H1 (cell line): ENCODE results near the gene LTN1. TPM values are rescaled to one million over a fixed set of nuclear protein-coding genes. Genes with fewer than 3 reads are reported as not detected.

Experiments used
- CTCF ChIA-PET: fragments of 300-600 bp; sonication (Branson Sonifier 250); formaldehyde crosslinking; loops from one replicate; lab custom pipeline; 2021; ENCODE audit not compliant: partially characterized antibody; lab: Charles Lee
- POLR2A ChIA-PET: fragments of 300-600 bp; sonication (Branson Sonifier 250); formaldehyde crosslinking; loops from one replicate; lab custom pipeline; 2021; ENCODE audit warnings: inconsistent platforms; ENCODE audit not compliant: partially characterized antibody; lab: Charles Lee
- DNase-seq, 2 experiments: peaks; one replicate each; pipeline versions ENCODE4 v3.0.0 to v3.0.0-alpha.2; 2010 to 2022; ENCODE audit warnings: low spot score in 2 of 2, low read depth in 1 of 2, mixed read lengths in 1 of 2
- FAIRE-seq: peaks from 2 replicates; lab custom pipeline; 2011; peaks lifted over from hg19 to GRCh38; lab: Jason Lieb, UNC
- H2AFZ ChIP-seq: 2 replicates; pipeline ENCODE4 v1.8.1; 2012; ENCODE audit warnings: low read length, inconsistent platforms
- H2AK5ac ChIP-seq: 2 replicates; pipeline ENCODE4 v1.6.1; 2013; ENCODE audit warnings: low read depth, low read length
- H2BK120ac ChIP-seq: replicated peaks from 2 replicates; pipeline ENCODE3; 2013; ENCODE audit warnings: low read depth, low read length, inconsistent platforms
- H2BK12ac ChIP-seq: 2 replicates; pipeline ENCODE4 v1.6.1; 2013; ENCODE audit warnings: low read depth, low read length
- H2BK15ac ChIP-seq: 2 replicates; pipeline ENCODE4 v1.6.1; 2013; ENCODE audit warnings: low read length
- H2BK20ac ChIP-seq: 2 replicates; pipeline ENCODE4 v1.6.1; 2013; ENCODE audit warnings: low read length
- H2BK5ac ChIP-seq: 2 replicates; pipeline ENCODE4 v1.6.1; 2013; ENCODE audit warnings: low read depth, low read length
- H3K14ac ChIP-seq: 2 replicates; pipeline ENCODE4 v1.6.1; 2013; ENCODE audit warnings: inconsistent platforms; ENCODE audit not compliant: insufficient read length
- H3K18ac ChIP-seq: 2 replicates; pipeline ENCODE4 v1.6.1; 2013; ENCODE audit warnings: low read length; ENCODE audit errors: extremely low read depth
- H3K23ac ChIP-seq: 2 replicates; pipeline ENCODE4 v1.6.1; 2013; ENCODE audit warnings: inconsistent platforms; ENCODE audit not compliant: insufficient read length
- H3K23me2 ChIP-seq: 2 replicates; pipeline ENCODE4 v1.6.1; 2013; ENCODE audit warnings: low read depth, low read length
- H3K27ac ChIP-seq: 2 replicates; pipeline ENCODE4 v1.6.1; 2011; ENCODE audit warnings: low read depth, low read length, inconsistent platforms
- H3K27me3 ChIP-seq, 4 experiments: replicated peaks in 1 of 4; 1 replicate in 1 of 4; 2 replicates in 3 of 4; pipeline versions ENCODE4 v1.6.1 to v1.8.1; 2011 to 2013; ENCODE audit warnings: low read length in 3 of 4, mild to moderate bottlenecking in 3 of 4, inconsistent platforms in 2 of 4, mixed read lengths in 2 of 4, moderate library complexity in 1 of 4; ENCODE audit not compliant: control insufficient read depth in 3 of 4, insufficient read depth in 3 of 4; ENCODE audit errors: extremely low read depth in 1 of 4
- H3K36me3 ChIP-seq, 4 experiments: 2 replicates each; pipeline versions ENCODE4 v1.6.1 to v1.8.1; 2011 to 2013; ENCODE audit warnings: mild to moderate bottlenecking in 4 of 4, low read length in 3 of 4, moderate library complexity in 2 of 4, control low read depth in 1 of 4, inconsistent platforms in 1 of 4; ENCODE audit not compliant: insufficient read depth in 4 of 4, control insufficient read depth in 2 of 4
- H3K4ac ChIP-seq: replicated peaks from 2 replicates; pipeline ENCODE3; 2013; ENCODE audit warnings: low read length, low read depth, mixed read lengths, inconsistent platforms; ENCODE audit not compliant: insufficient read length
- H3K4me1 ChIP-seq, 4 experiments: replicated peaks in 1 of 4; 1 replicate in 1 of 4; 2 replicates in 3 of 4; pipeline versions ENCODE4 v1.6.1 to v1.8.1; 2011 to 2013; ENCODE audit warnings: low read length in 3 of 4, inconsistent platforms in 2 of 4, mixed read lengths in 1 of 4; ENCODE audit not compliant: insufficient read depth in 4 of 4, control insufficient read depth in 3 of 4
- H3K4me2 ChIP-seq, 2 experiments: 2 replicates each; pipeline versions ENCODE4 v1.6.1 to v1.8.1; 2011 to 2013; ENCODE audit warnings: low read depth in 2 of 2, low read length in 2 of 2, control low read depth in 1 of 2, inconsistent platforms in 1 of 2, mild to moderate bottlenecking in 1 of 2; ENCODE audit not compliant: insufficient read depth in 1 of 2
- H3K4me3 ChIP-seq, 4 experiments: fragments of 200-600, 300-600 bp in 1 of 4; sonication (generic), shearing (Covaris generic), sonication (Bioruptor Twin) in 1 of 4; 2 replicates each; pipeline versions ENCODE4 v1.5.1 to v1.8.1; 2011 to 2016; ENCODE audit warnings: low read length in 4 of 4, low read depth in 3 of 4, control low read depth in 2 of 4, inconsistent platforms in 2 of 4, mild to moderate bottlenecking in 2 of 4, mixed read lengths in 1 of 4, moderate library complexity in 1 of 4; ENCODE audit not compliant: insufficient read depth in 2 of 4; ENCODE audit errors: extremely low read depth in 1 of 4
- H3K56ac ChIP-seq: replicated peaks from 2 replicates; pipeline ENCODE3; 2013; ENCODE audit warnings: low read depth, mild to moderate bottlenecking, mixed read lengths, low read length, inconsistent platforms; ENCODE audit not compliant: insufficient read length
- H3K79me1 ChIP-seq: 2 replicates; pipeline ENCODE4 v1.6.1; 2013; ENCODE audit warnings: low read depth, low read length, control low read depth
- H3K79me2 ChIP-seq, 2 experiments: 2 replicates each; pipeline versions ENCODE4 v1.6.1 to v1.8.1; 2012 to 2013; ENCODE audit warnings: low read length in 2 of 2, mild to moderate bottlenecking in 2 of 2, inconsistent platforms in 1 of 2; ENCODE audit not compliant: insufficient read depth in 2 of 2, control insufficient read depth in 1 of 2
- H3K9ac ChIP-seq, 4 experiments: replicated peaks in 1 of 4; 1 replicate in 1 of 4; 2 replicates in 3 of 4; pipeline versions ENCODE4 v1.6.1 to v1.8.1; 2011 to 2013; ENCODE audit warnings: low read depth in 3 of 4, low read length in 3 of 4, control low read depth in 2 of 4, mild to moderate bottlenecking in 2 of 4, moderate library complexity in 2 of 4, inconsistent platforms in 1 of 4; ENCODE audit errors: extremely low read depth in 1 of 4
- H3K9me3 ChIP-seq, 2 experiments: 2 replicates each; pipeline versions ENCODE4 v1.6.1 to v1.8.1; 2012 to 2013; ENCODE audit warnings: mild to moderate bottlenecking in 2 of 2, moderate library complexity in 2 of 2, control low read depth in 1 of 2, inconsistent platforms in 1 of 2, low read depth in 1 of 2, low read length in 1 of 2, mixed read lengths in 1 of 2; ENCODE audit not compliant: insufficient read depth in 2 of 2
- H4K20me1 ChIP-seq, 2 experiments: replicated peaks in 1 of 2; 2 replicates each; pipeline versions ENCODE3 to v1.8.1; 2011 to 2013; ENCODE audit warnings: inconsistent platforms in 2 of 2, low read length in 2 of 2, mild to moderate bottlenecking in 1 of 2; ENCODE audit not compliant: insufficient read depth in 2 of 2, control insufficient read depth in 1 of 2
- H4K5ac ChIP-seq: 2 replicates; pipeline ENCODE4 v1.6.1; 2013; ENCODE audit warnings: low read length, low read depth, mixed read lengths, inconsistent platforms; ENCODE audit not compliant: insufficient read length
- H4K8ac ChIP-seq: 2 replicates; pipeline ENCODE4 v1.8.0; 2013; ENCODE audit warnings: mild to moderate bottlenecking, moderate library complexity, low read length, inconsistent platforms; ENCODE audit not compliant: insufficient read depth; ENCODE audit errors: extremely low read depth
- H4K91ac ChIP-seq: replicated peaks from 2 replicates; pipeline ENCODE3; 2013; ENCODE audit warnings: low read length, mixed read lengths, inconsistent platforms; ENCODE audit not compliant: insufficient read length
- BRCA1 ChIP-seq: IDR thresholded peaks from 2 replicates; pipeline ENCODE4 v1.6.1; 2012; ENCODE audit warnings: low read depth, low read length, improper control_type of control experiment
- HDAC6 ChIP-seq: IDR thresholded peaks from one replicate; pipeline ENCODE4 v1.7.1; 2012; ENCODE audit warnings: low read depth, mild to moderate bottlenecking, inconsistent platforms, low read length, moderate library complexity
- KDM5A ChIP-seq: fragments of 200-600 bp; IDR thresholded peaks from 2 replicates; pipeline ENCODE4 v1.7.1; 2012; ENCODE audit warnings: mild to moderate bottlenecking, low read length, inconsistent platforms, mixed read lengths
- RNF2 ChIP-seq: fragments of 200-900, 300-1000 bp; sonication (generic); IDR thresholded peaks from 2 replicates; pipeline ENCODE4 v1.7.1; 2016; ENCODE audit warnings: borderline replicate concordance, low read depth, mild to moderate bottlenecking, antibody characterized with exemption, low read length; ENCODE audit not compliant: poor library complexity, severe bottlenecking; ENCODE audit errors: missing control alignments
- WGBS, 2 experiments: shearing (Covaris generic) in 1 of 2; methylation state at CpG; one replicate each; pipeline versions ENCODE4 v1.1.6 to v1.1.7; 2013 to 2015; ENCODE audit warnings: low lambda C conversion rate in 2 of 2, mixed read lengths in 2 of 2, inconsistent platforms in 1 of 2, low coverage in 1 of 2, missing lambda C conversion rate in 1 of 2; ENCODE audit not compliant: insufficient replicate concordance in 2 of 2, insufficient coverage in 1 of 2, insufficient read length in 1 of 2; ENCODE audit errors: extremely low coverage in 1 of 2, missing lambda C conversion rate in 1 of 2; 5-methylcytosine and 5-hydroxymethylcytosine counted together
- polyA plus RNA-seq, 7 experiments: library from polyadenylated mRNA; depleted of rRNA in 3 of 7; stranded (reverse) in 5 of 7; unstranded in 2 of 7; fragments of >200 nt in 5 of 7; fragments of 200-250 nt in 2 of 7; gene quantifications; 1 replicate in 5 of 7; 2 replicates in 1 of 7; 4 replicates in 1 of 7; pipeline versions ENCODE4 v1.2.1 to v1.2.3, GENCODE V29; 2011 to 2013; ENCODE audit warnings: missing spikeins in 2 of 7, mixed read lengths in 2 of 7
- total RNA-seq: library from RNA; stranded (reverse); fragmentation: NEBNext Ultra II Directional; extraction: Animal tissue kit (Norgen Biotek cat#: 25700); gene quantifications from 2 replicates; pipeline ENCODE4 v1.2.1, GENCODE V29; 2021
- TF ChIP-seq, protein P1 (sequence below): IDR thresholded peaks from 2 replicates; pipeline ENCODE4 v1.6.1; 2012; ENCODE audit warnings: inconsistent platforms
- TF ChIP-seq, protein P2 (sequence below): IDR thresholded peaks from 2 replicates; pipeline ENCODE4 v1.6.1; 2012; ENCODE audit warnings: low read length, inconsistent platforms

Gene LTN1
- total and polyA plus RNA-seq, 2 of the 8 experiments (the other 6 are each of a cell fraction or from before 2014, with no cell fraction given), result 3.2 to 23.5 TPM

DNA sequence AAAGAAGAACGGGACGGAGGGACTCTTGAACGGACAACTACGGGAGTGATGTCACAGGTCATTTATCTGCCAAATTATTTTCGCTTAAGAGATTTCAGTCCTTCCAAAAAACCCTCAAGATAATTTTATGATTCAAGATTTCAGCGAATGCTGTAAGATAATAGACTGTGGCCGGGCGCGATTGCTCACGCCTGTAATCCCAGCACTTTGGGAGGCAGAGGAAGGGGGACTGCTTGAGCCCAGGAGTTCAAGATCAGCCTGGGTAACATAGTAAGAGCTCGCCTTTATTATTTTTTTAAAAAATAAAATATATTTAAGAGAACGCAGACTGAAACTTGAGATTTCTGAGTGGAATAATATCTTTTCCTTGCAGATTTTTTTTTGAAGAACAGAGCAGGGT is 25.9 kb upstream of the LTN1 start:
- POLR2A ChIA-PET, result interaction anchor here (1.9 kb wide), 1 partner anchor 16 kb away, joined by 5 read pairs; no protein-coding TSS in a partner anchor
- no peaks in the 10 kb centered on the region for H3K79me2 ChIP-seq
- H2BK5ac ChIP-seq, result no peak overlapping the region
- no peaks in the 10 kb centered on the region for H3K27me3 ChIP-seq
- no peaks in the 10 kb centered on the region for H3K9me3 ChIP-seq
- no peak overlapping the region for H3K23ac ChIP-seq
- no peak overlapping the region for H2AFZ ChIP-seq
- TF ChIP-seq RNF2, result no peak
- TF ChIP-seq HDAC6, result no peak
- TF ChIP-seq BRCA1, result no peak
- TF ChIP-seq, protein P1, sequence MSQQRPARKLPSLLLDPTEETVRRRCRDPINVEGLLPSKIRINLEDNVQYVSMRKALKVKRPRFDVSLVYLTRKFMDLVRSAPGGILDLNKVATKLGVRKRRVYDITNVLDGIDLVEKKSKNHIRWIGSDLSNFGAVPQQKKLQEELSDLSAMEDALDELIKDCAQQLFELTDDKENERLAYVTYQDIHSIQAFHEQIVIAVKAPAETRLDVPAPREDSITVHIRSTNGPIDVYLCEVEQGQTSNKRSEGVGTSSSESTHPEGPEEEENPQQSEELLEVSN, result no peak
- TF ChIP-seq, protein P2, sequence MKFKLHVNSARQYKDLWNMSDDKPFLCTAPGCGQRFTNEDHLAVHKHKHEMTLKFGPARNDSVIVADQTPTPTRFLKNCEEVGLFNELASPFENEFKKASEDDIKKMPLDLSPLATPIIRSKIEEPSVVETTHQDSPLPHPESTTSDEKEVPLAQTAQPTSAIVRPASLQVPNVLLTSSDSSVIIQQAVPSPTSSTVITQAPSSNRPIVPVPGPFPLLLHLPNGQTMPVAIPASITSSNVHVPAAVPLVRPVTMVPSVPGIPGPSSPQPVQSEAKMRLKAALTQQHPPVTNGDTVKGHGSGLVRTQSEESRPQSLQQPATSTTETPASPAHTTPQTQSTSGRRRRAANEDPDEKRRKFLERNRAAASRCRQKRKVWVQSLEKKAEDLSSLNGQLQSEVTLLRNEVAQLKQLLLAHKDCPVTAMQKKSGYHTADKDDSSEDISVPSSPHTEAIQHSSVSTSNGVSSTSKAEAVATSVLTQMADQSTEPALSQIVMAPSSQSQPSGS, result no peak
- no peak for TF ChIP-seq KDM5A
- no peaks in the 10 kb centered on the region; the same call in 1 of the 2 replicates for H3K79me1 ChIP-seq
- FAIRE-seq, result no peak
- H3K9ac ChIP-seq, result peak overlapping the region in 2 of 4 experiments; percentile 78 to 87; a peak in 2 of 7 replicates
- CTCF ChIA-PET, result no interaction called here
- no peaks in the 10 kb centered on the region for H3K36me3 ChIP-seq
- H4K8ac ChIP-seq, result no peak overlapping the region; the same call in 1 of the 2 replicates
- no peak overlapping the region for H3K56ac ChIP-seq
- no peak overlapping the region for H2AK5ac ChIP-seq
- no peak for DNase-seq
- H3K4me3 ChIP-seq, result peak overlapping the region; percentile 34 to 69 (median 44); a peak in 7 of 8 replicates
- no peak overlapping the region for H2BK120ac ChIP-seq
- H2BK12ac ChIP-seq, result no peak overlapping the region
- no peak overlapping the region for H2BK15ac ChIP-seq
- no peak overlapping the region for H3K18ac ChIP-seq
- WGBS, 2 experiments, result 78% methylated on average over 12 of the region's 12 CpGs; no CpG with 5 or more reads in 1 of the 2 experiments
- H2BK20ac ChIP-seq, result no peak overlapping the region
- H3K14ac ChIP-seq, result no peak overlapping the region
- H3K4me2 ChIP-seq, result peak overlapping the region in 1 of 2 experiments; percentile 50; a peak in 2 of 4 replicates
- H4K91ac ChIP-seq, result no peak overlapping the region
- H4K20me1 ChIP-seq, result peaks cover 0 to 1% of the 10 kb centered on the region in 2 experiments
- no peak overlapping the region for H3K27ac ChIP-seq
- H3K4me1 ChIP-seq, result no peaks in the 10 kb centered on the region
- H3K4ac ChIP-seq, result no peak overlapping the region
- no peaks in the 10 kb centered on the region for H3K23me2 ChIP-seq
- no peak overlapping the region for H4K5ac ChIP-seq
